ENCODE data around the gene CTDNEP1. TPM values are rescaled to one million over a fixed set of nuclear protein-coding genes. Genes with fewer than 3 reads are reported as not detected.

Gene CTDNEP1
- total and polyA plus RNA-seq, 7 donors, result 171 to 332 (median 217) TPM

- intact Hi-C loops (cut with DNase I), result loop anchor here in 1 of 2 donors (10.0 kb wide), 1 partner anchor 81 kb away; no protein-coding TSS in a partner anchor
- no peak for DNase-seq
- H3K4me3 ChIP-seq, result no peak overlapping the region
- H3K27ac ChIP-seq, result no peak overlapping the region
- peaks cover 9% of the 10 kb centered on the region for H3K4me1 ChIP-seq
- H3K27me3 ChIP-seq (ENCODE audit: insufficient read depth in 3 of 3, low read length in 2 of 3), result peaks cover 0 to 50% (median 21%) of the 10 kb centered on the region in 3 donors
- no peaks in the 10 kb centered on the region for H3K9me3 ChIP-seq
- H3K36me3 ChIP-seq (ENCODE audit: insufficient read depth in 1 of 2, low read depth in 1 of 2), result peaks cover 0 to 11% of the 10 kb centered on the region in 2 donors
- ATAC-seq, result no peak
- no peak for TF ChIP-seq CTCF (IDR thresholded peaks at IDR 0.05)
- WGBS, 3 donors, result 50 to 79% (median 57%) methylated on average over 4 of the region's 4 CpGs
Measured at GRCh38 chr17:7263801-7264078, 12.2 kb upstream of the CTDNEP1 start.

GRCh38 chr17:7262935-7263800 is 11.6 kb upstream of the CTDNEP1 start:
- intact Hi-C loops (cut with DNase I), result loop anchor here in 1 of 2 donors (10.0 kb wide), 1 partner anchor 82 kb away; no protein-coding TSS in a partner anchor

GRCh38 chr17:7262192-7262934 is 10.8 kb upstream of the CTDNEP1 start, which contains the start of gene CLDN7:
TSS of gene CLDN7 (minus strand) at chr17:7262478. CDS start at chr17:7262043, 435 bp downstream.
- TF ChIP-seq CTCF (IDR thresholded peaks at IDR 0.05), result no peak
- WGBS, 3 donors, result 5 to 8% (median 7%) methylated on average over 48 to 64 of the region's 64 CpGs
- ATAC-seq (no peak), DNase-seq (no peak)
- H3K27ac ChIP-seq, result no peak within 1 kb of the TSS
- peaks cover 0 to 50% (median 21%) of the 10 kb centered on the region in 3 donors for H3K27me3 ChIP-seq (ENCODE audit: insufficient read depth in 3 of 3, low read length in 2 of 3)
- H3K4me1 ChIP-seq, result peaks cover 9% of the 10 kb centered on the region
- peak within 1 kb of the TSS; percentile 66 for H3K4me3 ChIP-seq
- intact Hi-C loops (cut with DNase I), result loop anchor here in 1 of 2 donors (10.0 kb wide), 1 partner anchor 82 kb away; no protein-coding TSS in a partner anchor
- no peaks in the 10 kb centered on the region for H3K9me3 ChIP-seq
- H3K36me3 ChIP-seq (ENCODE audit: insufficient read depth in 1 of 2, low read depth in 1 of 2), result peaks cover 0 to 25% of the 10 kb centered on the region in 2 donors

More at GRCh38 chr17:7262935-7263800, 11.6 kb upstream of the CTDNEP1 start:
- TF ChIP-seq CTCF (IDR thresholded peaks at IDR 0.05), result no peak
- H3K4me3 ChIP-seq, result peak overlapping the region; percentile 66
- peaks cover 9% of the 10 kb centered on the region for H3K4me1 ChIP-seq
- no peak overlapping the region for H3K27ac ChIP-seq
- DNase-seq (peak in 1 of 2 donors; percentile 29), ATAC-seq (peak in 2 of 4 donors; percentile 3 to 15)
- WGBS, 3 donors, result 11 to 14% (median 13%) methylated on average over 26 of the region's 26 CpGs
- H3K9me3 ChIP-seq, result no peaks in the 10 kb centered on the region
- H3K27me3 ChIP-seq (ENCODE audit: insufficient read depth in 3 of 3, low read length in 2 of 3), result peaks cover 0 to 50% (median 21%) of the 10 kb centered on the region in 3 donors
- H3K36me3 ChIP-seq (ENCODE audit: insufficient read depth in 1 of 2, low read depth in 1 of 2), result peaks cover 0 to 17% of the 10 kb centered on the region in 2 donors

- H3K4me1 ChIP-seq, result peaks cover 9% of the 10 kb centered on the region
- H3K27ac ChIP-seq, result no peak overlapping the region
- no peak for TF ChIP-seq CTCF (IDR thresholded peaks at IDR 0.05)
- peak overlapping the region; percentile 66 for H3K4me3 ChIP-seq
- H3K9me3 ChIP-seq, result no peaks in the 10 kb centered on the region
- WGBS, 3 donors, result 11 to 21% (median 15%) methylated on average over 44 to 71 of the region's 71 CpGs
- intact Hi-C loops (cut with DNase I), result loop anchor here in 1 of 2 donors (10.0 kb wide), 1 partner anchor 83 kb away; no protein-coding TSS in a partner anchor
- peak; percentile 14 to 46 (median 28) for ATAC-seq
- peaks cover 0 to 33% of the 10 kb centered on the region in 2 donors for H3K36me3 ChIP-seq (ENCODE audit: insufficient read depth in 1 of 2, low read depth in 1 of 2)
- H3K27me3 ChIP-seq (ENCODE audit: insufficient read depth in 3 of 3, low read length in 2 of 3), result peaks cover 0 to 50% (median 21%) of the 10 kb centered on the region in 3 donors
- DNase-seq, result no peak
Measured at GRCh38 chr17:7261379-7262191, 10.1 kb upstream of the CTDNEP1 start.
